ENCODE data around the gene LATS1.
A peak's percentile ranks its signal among the peaks of the same experiment; 100 is the strongest.
"Not testable (repeated sequence)": the region's sequence is repeated elsewhere in the genome, so short reads cannot be mapped to it uniquely, and the experiment has no call there.

Gene LATS1

DNA sequence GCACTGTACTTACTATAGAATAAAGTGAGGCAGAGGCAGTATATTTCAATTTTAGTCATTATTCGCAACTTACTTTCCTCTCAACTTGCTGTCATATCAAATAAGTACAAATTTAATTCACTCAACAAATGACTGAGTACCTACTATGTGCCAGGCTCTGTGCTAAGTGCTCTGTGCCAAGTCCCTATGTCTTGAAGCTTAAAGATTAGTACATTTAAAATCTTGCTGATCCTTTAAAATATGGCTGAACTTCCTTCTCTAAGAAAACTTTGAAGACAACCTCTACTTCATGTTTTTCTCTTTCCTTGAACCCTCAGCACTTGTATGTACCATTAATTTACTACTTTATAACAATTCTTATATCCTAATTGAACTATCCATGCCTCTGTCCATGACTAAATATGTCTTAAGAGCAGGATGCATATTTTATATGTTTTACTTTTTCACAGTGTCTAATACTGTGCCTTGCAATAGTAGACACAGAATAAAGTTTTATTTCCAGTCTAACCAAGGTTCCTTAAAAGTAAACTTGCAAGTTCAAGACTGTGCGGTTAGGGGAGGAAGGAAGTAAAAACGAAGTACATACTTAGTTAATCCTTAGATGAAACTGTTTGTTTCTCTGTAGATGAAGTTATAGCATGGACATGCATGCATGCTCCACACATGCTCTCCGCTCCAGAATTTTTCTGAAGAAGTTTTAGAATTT is 10.0 kb upstream of the LATS1 start:
- no peak for DNase-seq

- no peak for DNase-seq
Measured at GRCh38 chr6:149725785-149726184, 7.9 kb upstream of the LATS1 start.

DNA sequence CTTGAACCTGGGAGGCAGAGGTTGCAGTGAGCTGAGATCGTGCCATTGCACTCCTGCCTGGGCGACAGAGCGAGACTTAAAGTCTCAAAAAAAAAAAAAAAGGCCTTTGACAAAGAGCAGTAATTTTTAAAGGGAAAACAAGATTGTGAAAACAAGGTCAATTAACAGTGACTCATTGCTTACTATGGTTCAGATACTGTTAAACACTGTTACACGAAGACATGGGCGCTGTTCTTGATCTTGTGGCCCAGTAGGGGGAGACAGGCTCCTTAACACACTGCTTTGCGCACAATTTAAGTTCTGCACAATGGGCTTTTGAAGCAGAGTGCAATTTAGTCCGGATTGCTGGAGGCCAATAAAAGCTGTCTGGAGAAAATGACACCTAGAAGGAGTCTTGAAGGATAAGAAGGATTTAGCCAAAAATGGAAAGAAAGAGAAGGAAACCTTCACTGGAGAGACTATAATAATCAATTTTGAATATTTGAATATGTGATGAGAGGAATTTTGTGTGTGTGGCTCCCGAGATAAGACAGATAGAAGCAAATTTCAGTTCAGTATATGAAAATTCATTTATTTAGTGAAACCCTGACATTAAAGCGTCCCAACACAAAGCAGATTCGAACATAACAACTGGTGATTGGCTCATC is 6.0 kb upstream of the LATS1 start:
- DNase-seq: peak; percentile 55

DNA sequence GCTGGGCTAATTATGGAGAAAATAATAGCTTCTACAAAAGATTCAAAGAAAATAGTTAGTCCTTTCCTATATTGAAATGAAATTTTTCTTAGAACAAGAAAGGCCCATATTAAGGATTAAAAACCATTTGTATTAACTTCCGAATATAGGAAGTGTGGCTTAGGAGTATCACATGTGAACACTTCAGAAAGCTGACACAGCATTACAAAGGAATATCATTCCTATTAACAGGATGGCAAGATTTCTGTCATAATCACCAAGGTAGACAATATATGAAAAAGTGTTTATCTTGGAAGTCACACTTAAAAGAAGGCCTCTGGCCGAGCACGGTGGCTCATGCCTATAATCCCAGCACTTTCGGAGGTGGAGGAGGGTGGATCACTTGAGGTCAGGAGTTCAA is 5.4 kb upstream of the LATS1 start:
- no peak for DNase-seq

- DNase-seq: no peak
Measured at GRCh38 chr6:149719531-149719930, 1.6 kb upstream of the LATS1 start.

DNA sequence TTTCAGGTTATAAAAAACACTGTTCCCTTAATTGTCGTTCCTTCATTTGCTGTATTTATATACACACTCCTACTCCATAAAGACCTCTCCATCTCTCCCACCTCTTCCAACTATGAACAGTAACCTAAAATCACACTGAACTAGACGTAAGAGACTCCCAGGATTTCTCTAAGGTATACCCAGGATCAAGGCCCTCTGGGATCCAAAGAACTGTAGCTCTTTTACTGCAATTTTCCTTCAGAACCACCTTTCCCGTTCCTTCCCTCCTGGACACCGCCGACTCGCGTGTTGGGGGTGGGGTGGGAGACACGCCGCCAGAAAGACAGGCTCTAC is 680 bp downstream of the LATS1 start:
- no peak for DNase-seq

DNA sequence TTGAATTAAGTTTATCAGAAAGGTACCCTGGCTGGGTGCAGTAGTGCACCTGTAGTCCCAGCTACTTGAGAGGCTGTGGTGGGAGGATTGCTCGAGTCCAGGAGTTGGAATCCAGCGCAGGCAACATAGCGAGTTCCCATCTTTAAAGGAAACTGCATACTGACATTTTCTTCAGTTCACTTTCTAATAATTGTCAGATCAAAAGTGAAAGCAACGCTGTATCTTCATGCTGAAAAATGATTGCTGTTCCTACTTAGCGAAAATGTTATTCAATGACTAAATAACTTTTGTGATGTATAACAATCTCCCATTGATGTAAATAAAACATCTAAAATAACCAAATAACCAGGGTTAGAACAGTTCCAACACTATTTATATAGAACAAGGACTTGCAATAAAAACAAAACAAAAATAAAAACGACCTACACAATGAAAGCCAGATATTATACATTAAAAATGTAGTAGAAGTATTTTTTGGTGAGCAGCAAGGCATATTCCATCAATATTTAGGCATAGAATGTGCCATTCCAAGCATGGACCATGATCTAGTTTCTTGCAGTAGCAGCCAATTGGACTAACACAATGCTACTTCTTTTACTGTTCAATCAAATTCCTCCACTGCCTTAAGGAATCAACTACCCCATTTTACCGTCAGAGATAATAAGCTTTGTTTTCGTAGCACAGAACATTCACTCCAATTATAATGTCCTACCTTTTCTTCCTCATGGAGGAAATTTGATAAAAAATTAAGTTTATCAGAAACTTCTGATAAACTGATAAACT is 1.5 kb downstream of the LATS1 start:
- DNase-seq: no peak

DNA sequence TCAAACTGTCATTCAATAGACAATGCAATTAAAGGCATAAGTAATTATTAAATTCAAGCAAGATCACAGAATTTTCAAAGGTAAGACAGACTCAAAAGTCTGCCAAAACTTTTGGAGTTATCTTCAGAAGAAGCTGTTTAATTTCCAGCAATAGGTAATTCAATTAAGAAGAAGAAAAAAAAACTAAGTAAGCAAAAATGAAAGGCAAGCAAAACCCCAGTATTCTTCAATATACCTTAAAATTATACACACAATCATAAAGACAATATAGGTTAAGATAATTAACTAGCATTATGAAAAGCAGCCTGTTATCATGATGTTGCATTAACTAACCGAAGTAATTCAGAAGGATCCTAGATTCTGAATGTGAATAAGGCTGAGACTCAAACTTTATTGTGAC is 3.5 kb downstream of the LATS1 start:
- DNase-seq: no peak

DNA sequence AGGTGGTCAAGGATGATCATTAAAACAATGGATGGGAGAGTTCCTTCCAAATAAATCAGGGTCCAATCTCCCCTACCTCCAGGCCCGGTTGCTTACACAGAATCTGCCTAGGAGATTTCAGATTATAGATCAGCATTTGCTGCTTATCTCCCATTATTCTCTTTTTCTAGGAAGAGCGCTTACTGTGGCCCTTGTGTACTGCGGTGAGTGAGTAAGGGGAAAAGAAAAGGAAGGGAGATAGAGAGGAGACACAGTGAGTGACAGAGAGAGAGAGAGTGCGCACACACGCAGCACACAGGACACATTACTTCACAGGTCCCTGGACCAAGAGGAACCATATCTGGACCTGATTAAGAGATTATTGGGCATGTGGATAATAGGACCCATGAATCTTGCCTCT is 6.2 kb downstream of the LATS1 start:
- no peak for DNase-seq

DNA sequence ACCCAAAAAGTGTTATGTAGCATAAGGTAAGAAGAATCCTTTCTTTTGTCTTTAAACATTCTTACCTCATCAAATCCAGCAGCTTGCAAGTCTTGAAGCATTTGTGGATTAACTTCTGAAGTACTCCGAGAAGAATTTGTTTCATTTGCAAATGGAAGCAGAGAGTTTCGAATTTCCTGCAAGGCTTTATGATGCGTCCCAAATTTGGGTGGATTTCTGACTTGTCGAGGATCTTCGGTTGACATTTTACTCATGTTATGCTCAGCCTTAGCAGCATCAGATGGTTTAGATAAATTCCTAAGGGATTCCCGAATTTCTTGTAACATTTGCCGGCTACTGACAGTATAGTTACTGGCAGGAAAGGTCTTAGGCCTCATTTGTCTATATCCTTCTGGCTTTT is 16.2 kb downstream of the LATS1 start:
- peak; percentile 8 for DNase-seq

- DNase-seq: no peak
Measured at GRCh38 chr6:149699150-149699549, 18.8 kb downstream of the LATS1 start.

GRCh38 chr6:149698175-149698574 is 19.7 kb downstream of the LATS1 start:
- DNase-seq: no peak

DNA sequence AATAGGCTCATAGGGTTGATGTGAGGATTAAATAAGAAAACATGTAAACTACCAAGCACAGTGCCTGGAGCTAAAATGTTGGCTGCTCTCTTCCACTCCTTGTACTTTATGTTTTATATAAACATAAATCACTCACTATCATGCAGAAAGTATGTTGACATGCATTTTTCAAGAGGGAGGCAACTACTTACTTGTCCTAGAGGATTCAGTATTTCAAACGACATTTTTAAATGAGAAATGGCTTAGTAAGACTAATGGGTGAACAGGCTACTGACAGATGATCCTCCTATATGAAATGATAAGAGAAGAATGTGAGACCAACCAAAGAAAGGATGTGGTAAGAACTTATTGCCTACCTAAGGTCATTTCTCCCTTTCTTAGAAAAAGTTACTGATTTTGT is 21.0 kb downstream of the LATS1 start:
- peak; percentile 41 for DNase-seq

GRCh38 chr6:149694921-149695320 is 23.0 kb downstream of the LATS1 start:
- DNase-seq: no peak

- DNase-seq: no peak
Measured at GRCh38 chr6:149691201-149691600, 26.7 kb downstream of the LATS1 start.

- no peak for DNase-seq
Measured at GRCh38 chr6:149686230-149686629, 31.7 kb downstream of the LATS1 start.

GRCh38 chr6:149683256-149683859 is 34.5 kb downstream of the LATS1 start:
- no peak for DNase-seq

- not testable (repeated sequence) for DNase-seq
Measured at GRCh38 chr6:149681845-149682244, 36.1 kb downstream of the LATS1 start.

- no peak for DNase-seq
Measured at GRCh38 chr6:149681209-149681608, 36.7 kb downstream of the LATS1 start.

DNA sequence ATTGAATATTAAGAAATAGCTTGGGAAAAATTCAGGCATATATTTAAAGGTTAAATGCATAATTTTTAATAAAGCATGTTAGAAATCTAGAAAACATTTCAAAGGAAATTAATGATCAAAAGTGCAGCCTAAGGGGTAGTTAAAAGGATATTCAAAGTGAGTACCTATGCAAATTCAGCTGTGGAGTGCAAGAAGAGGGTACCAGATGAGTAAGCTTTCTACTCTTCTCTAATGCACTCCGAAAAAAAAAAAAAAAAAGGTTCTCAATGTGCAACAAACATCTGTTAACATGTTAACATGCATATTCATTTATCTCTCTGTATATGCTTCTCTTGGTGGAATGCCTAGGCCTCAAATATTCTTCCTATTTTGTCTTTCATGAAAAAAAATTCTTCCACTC is 37.4 kb downstream of the LATS1 start:
- no peak for DNase-seq

DNA sequence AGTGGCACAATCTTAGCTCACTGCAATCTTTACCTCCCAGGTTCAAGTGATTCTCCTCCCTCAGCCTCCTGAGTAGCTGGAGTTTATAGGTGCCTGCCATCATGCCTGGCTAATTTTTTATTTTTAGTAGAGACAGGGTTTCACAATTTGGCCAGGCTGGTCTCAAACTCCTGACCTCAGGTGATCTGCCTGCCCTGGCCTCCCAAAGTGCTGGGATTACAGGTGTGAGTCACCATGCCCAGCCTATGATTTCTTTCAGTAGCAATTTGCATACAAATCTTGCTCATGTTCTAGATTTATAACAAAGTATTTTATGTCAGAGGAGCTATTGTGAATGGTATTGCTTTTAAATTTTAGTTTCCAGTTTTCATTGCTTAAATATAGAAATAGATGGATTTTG is 45.6 kb downstream of the LATS1 start:
- not testable (repeated sequence) for DNase-seq

DNA sequence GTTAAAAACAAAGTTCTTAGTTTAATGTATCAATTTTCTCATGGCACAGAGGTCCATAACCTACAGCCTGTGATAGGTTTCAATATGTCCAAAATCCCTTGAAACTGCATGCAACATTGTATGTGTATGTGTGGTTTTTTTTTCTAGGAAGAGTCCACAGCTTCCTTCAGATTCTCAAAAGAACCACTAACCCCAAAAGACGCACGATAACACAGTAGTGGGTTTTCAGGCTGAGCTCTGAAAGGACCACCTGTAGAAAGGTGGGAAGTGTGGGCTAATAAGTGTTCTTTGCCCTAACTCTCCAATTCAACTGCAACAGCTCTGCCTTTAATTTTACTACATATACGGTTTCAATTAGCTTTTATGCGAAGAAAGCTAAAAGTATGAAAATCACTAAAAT is 57.9 kb downstream of the LATS1 start:
- no peak for DNase-seq

DNA sequence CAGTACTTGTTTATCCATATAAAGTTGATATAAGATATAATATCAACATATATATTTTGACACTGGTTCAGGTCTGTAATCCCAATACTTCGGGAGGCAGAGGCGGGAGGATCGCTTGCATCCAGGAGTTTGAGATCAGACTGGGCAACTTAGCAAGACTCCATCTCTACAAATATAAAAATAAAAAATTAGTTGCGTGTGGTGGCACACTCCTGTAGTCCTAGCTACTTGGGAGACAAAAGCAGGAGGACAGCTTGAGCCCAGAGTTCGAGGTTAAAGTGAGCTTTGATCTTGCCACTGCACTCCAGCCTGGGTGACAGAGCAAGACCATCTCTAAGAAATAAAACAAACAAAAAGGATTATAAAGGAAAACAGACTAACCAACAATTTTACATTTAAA is 60.5 kb downstream of the LATS1 start:
- no peak for DNase-seq

DNA sequence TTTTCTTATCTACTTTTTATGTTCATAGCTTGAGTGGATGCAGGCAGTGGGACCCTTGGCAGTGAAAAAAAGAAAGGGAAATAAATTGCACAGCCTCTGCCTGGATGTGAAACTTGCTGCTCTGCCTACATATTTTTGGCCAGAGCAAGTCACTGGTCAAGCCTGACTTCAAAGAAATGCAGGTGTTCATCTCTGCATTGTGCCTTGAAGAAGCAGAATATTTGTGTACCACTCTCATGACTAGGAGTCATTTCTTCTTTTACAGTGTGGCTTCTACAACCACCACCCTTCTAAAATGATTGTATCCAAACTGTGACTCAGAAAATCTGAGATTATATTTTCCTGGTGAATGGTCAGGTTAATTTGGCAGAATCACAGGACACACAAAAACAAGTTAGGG is 66.8 kb downstream of the LATS1 start:
- no peak for DNase-seq

Data from amniotic stem cell (primary cell).